ENCODE data around the gene SUSD6.

- TF ChIP-seq POLR2AphosphoS5 (IDR thresholded peaks at IDR 0.05; ENCODE audit: low read depth): no peak
- no peak for TF ChIP-seq REST (IDR thresholded peaks at IDR 0.05; ENCODE audit: insufficient replicate concordance, low read depth)
- TF ChIP-seq, protein P1, sequence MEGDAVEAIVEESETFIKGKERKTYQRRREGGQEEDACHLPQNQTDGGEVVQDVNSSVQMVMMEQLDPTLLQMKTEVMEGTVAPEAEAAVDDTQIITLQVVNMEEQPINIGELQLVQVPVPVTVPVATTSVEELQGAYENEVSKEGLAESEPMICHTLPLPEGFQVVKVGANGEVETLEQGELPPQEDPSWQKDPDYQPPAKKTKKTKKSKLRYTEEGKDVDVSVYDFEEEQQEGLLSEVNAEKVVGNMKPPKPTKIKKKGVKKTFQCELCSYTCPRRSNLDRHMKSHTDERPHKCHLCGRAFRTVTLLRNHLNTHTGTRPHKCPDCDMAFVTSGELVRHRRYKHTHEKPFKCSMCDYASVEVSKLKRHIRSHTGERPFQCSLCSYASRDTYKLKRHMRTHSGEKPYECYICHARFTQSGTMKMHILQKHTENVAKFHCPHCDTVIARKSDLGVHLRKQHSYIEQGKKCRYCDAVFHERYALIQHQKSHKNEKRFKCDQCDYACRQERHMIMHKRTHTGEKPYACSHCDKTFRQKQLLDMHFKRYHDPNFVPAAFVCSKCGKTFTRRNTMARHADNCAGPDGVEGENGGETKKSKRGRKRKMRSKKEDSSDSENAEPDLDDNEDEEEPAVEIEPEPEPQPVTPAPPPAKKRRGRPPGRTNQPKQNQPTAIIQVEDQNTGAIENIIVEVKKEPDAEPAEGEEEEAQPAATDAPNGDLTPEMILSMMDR (IDR thresholded peaks at IDR 0.05; ENCODE audit: insufficient read depth, low read length): no peak
- TF ChIP-seq GABPA (IDR thresholded peaks at IDR 0.05; ENCODE audit: low read depth): no peak
- TF ChIP-seq SPI1 (IDR thresholded peaks at IDR 0.05; ENCODE audit: borderline replicate concordance, low read depth): peak; percentile 52; the same call in 1 of the 2 replicates
Measured at GRCh38 chr14:69667938-69668335, 56.5 kb downstream of the SUSD6 start.
